Measurements from ENCODE around the gene SUGP2.

SUGP2 gene

DNA sequence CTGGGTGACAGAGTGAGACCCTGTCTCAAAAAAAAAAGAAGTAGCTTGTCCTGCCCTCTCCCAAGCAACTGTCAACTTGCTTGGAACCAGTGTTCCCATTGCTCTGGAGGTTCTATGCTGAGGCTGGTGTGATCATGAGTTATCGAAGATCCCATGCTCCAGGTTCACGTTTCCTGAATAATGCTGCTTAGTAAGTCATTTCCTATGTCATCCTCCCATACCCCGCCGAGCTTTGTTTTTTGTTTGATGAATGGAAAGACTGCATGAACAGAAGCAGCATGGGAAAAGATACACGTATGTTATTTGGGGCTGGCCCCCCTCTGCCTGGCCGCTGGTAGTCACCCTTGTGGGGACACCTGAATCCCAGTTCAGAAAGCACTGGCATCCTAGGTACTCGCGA, 41.8 kb upstream of the SUGP2 start:
- DNase-seq (ENCODE audit: low read depth, low spot score) = no peak
- TF ChIP-seq CTCF (IDR thresholded peaks at IDR 0.05; ENCODE audit: insufficient read depth, low read length, missing control alignments) = no peak
- CTCF ChIA-PET = interaction anchor here (0.6 kb wide), 1 partner anchor 89 kb away, joined by 3 read pairs; no protein-coding TSS in a partner anchor
- POLR2A ChIA-PET = no interaction called here
- no peak overlapping the region for H3K4me3 ChIP-seq (ENCODE audit: low read depth, low read length)

GRCh38 chr19:19074196-19074882, 41.0 kb upstream of the SUGP2 start:
- no peak for TF ChIP-seq CTCF (IDR thresholded peaks at IDR 0.05; ENCODE audit: insufficient read depth, low read length, missing control alignments)
- CTCF ChIA-PET = interaction anchor here (0.6 kb wide), 1 partner anchor 88 kb away, joined by 3 read pairs; no protein-coding TSS in a partner anchor
- POLR2A ChIA-PET = no interaction called here
- no peak for DNase-seq (ENCODE audit: low read depth, low spot score)
- no peak overlapping the region for H3K4me3 ChIP-seq (ENCODE audit: low read depth, low read length)

DNA sequence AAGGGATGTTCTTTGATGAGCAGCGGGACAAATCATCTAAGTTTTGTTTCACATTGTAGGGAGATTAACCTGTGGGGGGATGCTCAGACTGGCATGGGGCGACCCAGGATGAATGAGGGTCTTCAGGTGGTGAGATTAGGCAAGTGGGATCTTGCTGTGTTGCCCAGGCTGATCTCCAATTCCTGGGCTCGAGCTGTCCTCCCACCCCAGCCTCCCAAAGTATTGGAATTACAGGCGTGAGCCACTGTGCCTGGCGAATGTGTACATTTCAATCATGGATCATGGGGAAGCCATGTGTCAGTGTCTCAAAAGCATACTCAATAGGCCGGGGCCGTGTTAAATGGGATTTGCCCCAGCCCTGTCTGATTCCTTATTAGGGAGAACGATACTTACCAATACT, 38.6 kb upstream of the SUGP2 start:
- CTCF ChIA-PET = no interaction called here
- H3K4me3 ChIP-seq (ENCODE audit: low read depth, low read length) = no peak overlapping the region
- no peak for DNase-seq (ENCODE audit: low read depth, low spot score)
- POLR2A ChIA-PET = no interaction called here
- TF ChIP-seq CTCF (IDR thresholded peaks at IDR 0.05; ENCODE audit: insufficient read depth, low read length, missing control alignments) = no peak

DNA sequence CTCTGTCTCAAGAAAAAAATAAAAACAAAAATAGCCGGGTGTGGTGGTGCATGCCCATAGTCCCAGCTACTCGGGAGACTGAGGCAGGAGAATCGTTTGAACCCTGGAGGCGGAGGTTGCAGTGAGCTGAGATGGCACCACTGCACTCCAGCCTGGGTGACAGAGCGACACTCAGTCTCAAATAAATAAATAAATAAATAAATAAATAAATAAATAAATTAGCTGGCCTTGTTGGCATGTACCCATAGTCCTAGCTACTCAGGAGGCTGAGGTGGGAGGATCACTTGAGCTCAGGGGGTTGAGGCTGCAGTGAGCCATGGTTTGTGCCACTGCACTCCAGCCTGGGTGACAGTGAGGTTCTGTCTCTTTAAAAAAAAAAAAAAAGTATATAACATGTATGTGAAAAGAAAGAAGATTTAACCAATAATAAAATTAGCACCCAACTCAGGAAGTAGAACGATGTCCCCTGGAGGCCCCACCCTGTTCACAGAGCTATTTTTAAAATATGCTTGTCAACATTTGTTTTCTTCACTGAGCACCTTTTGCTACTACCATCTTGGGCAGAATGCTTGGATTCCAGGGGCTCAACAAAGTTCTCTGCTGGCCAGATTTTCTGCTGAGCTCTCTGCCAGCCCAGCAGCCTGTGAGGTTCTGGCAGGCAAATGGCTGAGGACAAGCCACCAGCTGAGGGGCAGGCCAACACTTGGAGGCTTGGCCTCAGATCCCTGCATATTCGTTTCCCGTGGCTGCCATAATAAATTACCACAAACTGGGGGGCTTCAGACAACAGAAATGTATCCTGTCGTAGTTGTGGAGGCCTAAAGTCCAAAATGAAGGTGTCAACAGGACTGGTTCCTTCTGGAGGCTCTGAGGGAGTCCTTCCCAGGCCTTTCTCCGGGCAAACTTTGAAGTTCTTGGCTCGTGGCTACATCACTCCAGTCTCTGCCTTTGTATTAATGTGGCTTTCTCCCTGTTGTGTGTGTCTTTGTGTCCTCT, 35.6 kb upstream of the SUGP2 start:
- no peak for TF ChIP-seq CTCF (IDR thresholded peaks at IDR 0.05; ENCODE audit: insufficient read depth, low read length, missing control alignments)
- POLR2A ChIA-PET = no interaction called here
- H3K4me3 ChIP-seq (ENCODE audit: low read depth, low read length) = no peak overlapping the region
- DNase-seq (ENCODE audit: low read depth, low spot score) = no peak
- CTCF ChIA-PET = interaction anchor here (1.0 to 1.4 kb wide), 3 partner anchors 15 to 105 kb away, joined by 3 to 5 read pairs (median 4); no protein-coding TSS in a partner anchor

DNA sequence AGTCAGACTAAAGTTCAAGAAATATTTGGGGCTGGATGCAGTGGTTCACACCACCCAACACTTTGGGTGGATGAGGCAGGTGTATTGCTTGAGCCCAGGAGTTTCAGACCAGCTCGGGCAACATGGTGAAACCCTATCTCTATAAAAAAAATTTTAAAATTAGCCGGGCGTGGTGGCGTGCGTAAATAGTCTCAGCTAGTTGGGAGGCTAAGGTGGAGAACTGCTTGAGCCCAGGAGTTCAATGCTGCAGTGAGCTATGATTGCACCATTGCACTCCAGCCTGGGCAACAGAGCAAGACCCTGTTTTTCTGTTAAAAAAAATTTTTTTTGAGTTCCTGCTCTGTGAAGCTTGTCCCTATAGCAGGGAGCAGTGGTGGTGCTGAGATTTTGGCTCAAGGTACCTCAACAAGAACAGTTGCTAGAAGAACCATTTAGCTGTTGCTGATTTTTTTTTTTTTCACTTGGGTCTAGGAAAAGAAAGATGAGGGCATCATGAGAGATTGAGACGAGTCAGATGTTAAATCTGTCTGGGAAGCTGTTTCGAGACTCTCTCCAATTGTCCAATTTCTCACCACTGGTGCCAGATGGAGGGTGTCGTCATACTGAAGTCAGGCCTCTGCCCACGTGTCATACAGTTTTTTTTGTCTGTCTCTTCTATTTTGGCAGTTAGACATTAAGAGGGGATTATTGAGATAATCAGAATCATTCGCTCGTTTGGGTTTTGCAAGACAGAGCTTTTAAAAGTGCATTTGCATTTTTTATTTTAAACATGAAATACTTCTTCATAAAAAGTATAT, 34.2 kb upstream of the SUGP2 start:
- CTCF ChIA-PET = interaction anchor here (0.9 to 1.4 kb wide), 4 partner anchors 13 to 107 kb away, joined by 3 to 5 read pairs (median 4); no protein-coding TSS in a partner anchor
- no peak overlapping the region for H3K4me3 ChIP-seq (ENCODE audit: low read depth, low read length)
- no peak for TF ChIP-seq CTCF (IDR thresholded peaks at IDR 0.05; ENCODE audit: insufficient read depth, low read length, missing control alignments)
- no peak for DNase-seq (ENCODE audit: low read depth, low spot score)
- POLR2A ChIA-PET = no interaction called here

All from AG04449 (cell line).